Frontal cortex (tissue), 4 donors: ENCODE results near the gene UAP1. TPM values are rescaled to one million over a fixed set of nuclear protein-coding genes. Genes with fewer than 3 reads are reported as not detected.

ENCODE experiments used
- DNase-seq, 2 donors: peaks; one replicate each; pipeline ENCODE4 v3.0.0; 2012; ENCODE audit warnings: low spot score in 2 of 2
- FAIRE-seq: peaks from 2 replicates; lab custom pipeline; 2012; peaks lifted over from hg19 to GRCh38; lab: Jason Lieb, UNC
- total RNA-seq: library from RNA; depleted of rRNA; stranded (reverse); fragments of >200 nt; gene quantifications from one replicate; pipeline ENCODE4 v1.2.3, GENCODE V29; 2014
- donor health status: control.
- donor health status: control.
- donor health status: control.

The UAP1 gene
- 43.6 TPM for total RNA-seq

GRCh38 chr1:162561616-162562469, at the start of gene UAP1:
Gene UAP1 (plus strand): TSS chr1:162561722. CDS start chr1:162566069, 4,347 bp downstream.
- peak in 1 of 2 donors; percentile 6 for DNase-seq
- no peak for FAIRE-seq

DNA sequence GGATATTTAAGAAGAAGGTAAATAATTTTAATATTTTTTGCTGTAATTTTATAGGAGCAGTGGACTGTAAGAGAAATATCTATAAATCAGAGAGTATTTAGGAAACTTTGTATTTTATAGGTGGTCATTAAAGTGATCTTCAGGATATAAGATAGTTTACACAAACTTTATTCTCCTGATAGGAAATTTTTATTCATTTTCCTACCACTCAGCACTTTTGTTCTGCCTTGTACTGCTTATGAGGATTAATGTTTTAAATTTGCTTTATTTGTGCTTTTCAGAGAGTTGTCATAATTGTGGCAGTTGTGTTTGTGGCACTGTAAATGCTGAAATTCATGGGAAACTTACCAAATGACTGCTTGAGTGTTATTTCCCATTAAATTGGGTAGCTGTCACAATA, 34.2 kb upstream of the UAP1 start:
- DNase-seq (no peak), FAIRE-seq (no peak)

- FAIRE-seq (no peak), DNase-seq (no peak)
Observed at GRCh38 chr1:162530307-162530987, 31.1 kb upstream of the UAP1 start.

DNA sequence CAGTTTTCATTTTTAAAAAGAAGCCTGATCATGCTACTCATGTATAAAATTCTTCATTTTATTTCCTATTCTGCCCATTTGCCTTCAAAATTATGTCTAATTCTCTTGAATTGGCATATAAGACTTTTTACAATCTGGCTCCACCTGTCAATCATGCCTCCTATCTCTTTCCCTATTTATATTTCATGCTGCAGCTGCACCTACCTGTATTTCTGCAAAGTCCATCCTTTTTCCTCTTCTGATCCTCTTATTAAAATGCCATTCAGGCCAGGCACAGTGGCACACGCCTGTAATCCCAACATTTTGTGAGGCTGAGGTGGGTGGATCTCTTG, 30.6 kb upstream of the UAP1 start:
- DNase-seq (no peak), FAIRE-seq (no peak)

GRCh38 chr1:162535501-162535900, 26.0 kb upstream of the UAP1 start:
- DNase-seq (no peak), FAIRE-seq (no peak)

DNA sequence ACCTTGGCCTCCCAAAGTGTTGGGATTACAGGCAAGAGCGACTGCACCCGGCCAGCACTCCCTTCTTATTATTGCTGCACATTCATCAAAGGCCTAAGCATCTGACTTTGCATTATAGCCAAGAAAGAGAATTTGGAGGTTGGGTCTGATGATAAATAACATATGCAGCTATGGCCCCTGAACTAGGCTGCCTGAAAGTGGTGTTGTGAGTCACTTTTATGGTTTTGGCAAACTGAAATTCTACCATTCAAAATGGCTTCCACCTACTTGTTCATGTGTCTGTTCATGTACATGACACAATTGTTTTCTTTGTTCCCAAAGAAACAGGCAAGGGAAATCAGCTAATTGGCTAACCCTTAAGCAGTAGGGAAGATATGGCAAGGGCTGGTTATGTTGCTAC, 25.0 kb upstream of the UAP1 start:
- DNase-seq (no peak), FAIRE-seq (no peak)

DNA sequence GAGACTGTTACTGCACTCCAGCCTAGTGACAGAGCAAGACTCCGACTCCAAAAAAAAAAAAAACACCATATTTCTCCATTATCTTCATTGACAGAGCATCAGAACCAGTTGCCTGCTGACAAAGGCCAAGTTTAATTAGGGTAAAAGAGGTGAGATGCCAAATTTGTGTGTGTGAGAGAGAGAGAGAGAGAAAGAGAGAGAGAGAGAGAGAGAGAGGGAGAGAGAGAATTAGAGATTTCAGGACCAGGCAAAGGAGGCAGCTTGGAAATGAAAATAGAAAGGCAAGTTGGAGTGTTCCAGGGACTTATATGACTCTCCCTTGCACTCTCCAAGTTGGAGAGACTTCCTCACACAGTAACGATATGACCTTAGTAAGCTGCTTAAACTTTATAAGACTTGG, 24.3 kb upstream of the UAP1 start:
- no peak for FAIRE-seq
- DNase-seq, result no peak

GRCh38 chr1:162538815-162539431, 22.6 kb upstream of the UAP1 start:
- no peak for FAIRE-seq

GRCh38 chr1:162541619-162542141, 19.8 kb upstream of the UAP1 start:
- no peak for FAIRE-seq
- no peak for DNase-seq

More at GRCh38 chr1:162538815-162539431, 22.6 kb upstream of the UAP1 start:
- no peak for DNase-seq

DNA sequence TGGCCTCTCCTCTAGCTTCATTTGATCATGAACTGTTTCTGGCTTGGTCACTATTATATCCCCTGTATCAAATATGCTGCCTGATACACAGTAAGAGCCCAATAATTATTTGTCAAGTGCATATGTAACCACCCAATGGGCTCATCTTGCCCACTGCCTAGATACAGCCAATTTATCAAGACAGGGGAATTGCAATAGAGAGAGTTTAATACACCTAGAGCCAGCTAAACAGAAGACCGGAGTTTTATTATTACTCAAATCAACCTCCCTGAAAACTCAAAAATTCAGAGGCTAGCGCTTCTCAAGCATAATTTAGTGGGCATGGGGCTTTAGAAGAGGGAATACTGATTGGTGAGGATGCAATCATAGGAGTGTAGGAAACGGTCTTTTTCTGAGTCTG, 18.3 kb upstream of the UAP1 start:
- no peak for DNase-seq
- FAIRE-seq, result no peak

GRCh38 chr1:162548170-162548569, 13.4 kb upstream of the UAP1 start:
- FAIRE-seq (no peak), DNase-seq (no peak)

DNA sequence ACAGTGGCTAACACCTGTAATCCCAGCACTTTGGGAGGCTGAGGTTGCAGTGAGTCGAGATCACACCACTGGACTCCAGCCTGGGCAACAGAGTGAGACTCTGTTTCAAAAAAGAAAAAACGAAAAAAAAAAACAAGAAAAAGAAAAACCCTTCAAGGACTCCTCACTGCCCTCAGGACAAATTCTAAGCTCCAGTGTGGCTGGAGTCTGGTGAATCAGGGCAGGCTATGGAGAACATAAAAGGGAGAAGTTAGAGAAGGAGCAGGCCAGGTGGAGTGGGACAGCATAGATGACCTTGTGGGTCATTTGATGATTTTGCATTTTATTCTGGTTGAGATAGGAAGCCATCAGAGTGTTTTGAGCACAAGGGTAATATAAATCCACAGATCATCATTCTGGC, 12.5 kb upstream of the UAP1 start:
- DNase-seq, result no peak
- no peak for FAIRE-seq

DNA sequence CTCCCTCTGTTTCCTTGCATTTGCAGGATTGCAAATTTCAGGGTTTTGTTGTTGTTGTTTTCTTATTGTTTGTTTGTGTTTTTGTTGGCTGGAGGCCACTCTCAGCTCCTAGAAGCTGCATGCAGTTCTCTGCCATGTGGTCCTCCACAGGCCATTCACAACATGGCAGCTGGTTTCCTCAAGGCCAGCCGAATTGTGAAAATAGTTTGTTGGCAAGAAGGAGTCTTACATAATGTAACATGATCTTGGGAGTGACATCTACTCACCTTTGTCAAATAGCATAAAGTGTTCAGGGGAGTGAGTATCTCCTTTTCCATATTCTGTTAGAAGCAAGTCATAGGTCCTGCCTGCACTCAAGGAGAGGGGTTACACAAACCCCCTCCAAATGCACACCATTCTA, 10.6 kb upstream of the UAP1 start:
- FAIRE-seq (no peak), DNase-seq (no peak)

DNA sequence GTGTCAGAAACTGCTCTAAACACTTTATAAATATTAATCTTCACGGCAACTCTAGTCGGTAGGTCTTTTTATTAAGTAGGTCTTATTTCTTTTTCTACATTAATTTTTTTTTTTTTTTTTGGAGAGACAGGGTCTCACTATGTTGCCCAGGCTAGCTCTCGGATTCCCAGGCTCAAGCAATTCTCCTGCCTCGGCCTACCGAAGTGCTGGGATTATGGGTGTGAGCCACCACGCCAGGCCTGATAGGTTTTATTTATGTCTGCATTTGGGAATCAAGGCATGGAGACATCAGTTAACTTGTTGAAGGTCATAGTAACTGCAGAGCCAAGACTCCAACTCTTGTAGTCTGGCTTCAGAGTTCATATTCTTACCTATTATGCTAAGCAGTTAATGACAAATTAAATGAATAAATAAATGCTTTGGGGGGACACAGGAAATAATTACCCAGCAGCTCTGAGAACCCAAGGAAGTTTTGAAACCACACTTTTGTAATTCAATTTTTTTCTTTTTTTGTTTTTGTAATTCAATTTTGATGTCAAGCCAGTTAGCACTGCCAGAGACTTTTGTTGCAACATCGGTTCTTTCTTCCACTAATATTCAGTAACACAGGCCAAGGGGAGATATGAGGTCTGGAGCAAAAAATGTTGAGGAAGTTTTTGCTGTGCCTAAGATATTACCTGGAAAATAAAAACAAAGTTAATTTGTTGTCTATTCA, 9.4 kb upstream of the UAP1 start:
- FAIRE-seq, result no peak
- DNase-seq, result no peak

DNA sequence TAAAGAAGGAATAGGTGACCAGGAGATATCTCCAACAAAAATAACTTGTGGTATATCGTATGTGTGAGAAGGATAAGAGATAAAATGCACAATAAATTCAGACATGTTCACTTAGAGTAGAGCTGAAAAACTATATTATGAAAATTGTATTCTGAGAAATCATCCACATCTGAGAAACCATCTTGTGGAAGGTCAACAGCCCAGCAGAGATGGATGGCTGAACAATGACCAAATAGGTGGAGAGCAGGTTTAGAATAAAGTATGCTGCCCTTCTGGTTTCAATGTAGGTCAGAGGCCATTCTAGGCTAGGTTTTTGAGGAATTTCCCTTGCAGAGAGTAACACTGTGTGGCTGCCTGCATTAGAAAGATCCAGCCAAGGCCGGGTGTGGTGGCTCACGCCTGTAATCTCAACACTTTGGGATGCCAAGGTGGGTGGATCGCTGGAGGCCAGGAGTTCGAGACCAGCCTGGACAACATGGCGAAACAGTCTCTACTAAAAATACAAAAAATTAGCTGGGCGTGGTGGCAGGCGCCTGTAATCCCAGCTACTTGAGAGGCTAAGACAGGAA, 8.8 kb upstream of the UAP1 start:
- FAIRE-seq, result no peak

GRCh38 chr1:162554258-162554657, 7.3 kb upstream of the UAP1 start:
- no peak for FAIRE-seq

More for the DNA sequence above, 8.8 kb upstream of the UAP1 start:
- DNase-seq, result no peak

DNA sequence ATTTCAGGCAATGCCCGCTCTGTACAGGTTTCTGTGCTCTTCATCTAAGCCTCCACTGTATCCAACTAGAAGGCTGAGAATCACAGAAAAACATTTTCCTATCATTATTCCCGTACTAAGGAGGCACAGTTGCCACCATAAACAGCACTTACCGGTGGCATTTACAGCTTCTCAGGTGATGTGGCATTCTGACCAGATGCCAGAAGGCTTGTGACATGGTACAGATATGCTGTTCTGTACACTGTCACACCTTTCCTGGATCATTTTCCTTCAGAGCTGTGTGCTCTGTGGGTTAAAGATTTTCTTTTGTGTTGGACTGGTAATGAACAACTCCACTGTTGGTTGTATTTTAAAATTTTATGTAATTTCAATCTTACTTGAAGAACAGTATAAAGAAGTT, 4.0 kb upstream of the UAP1 start:
- FAIRE-seq, result no peak

More at GRCh38 chr1:162554258-162554657, 7.3 kb upstream of the UAP1 start:
- DNase-seq, result no peak

GRCh38 chr1:162560303-162561036, 1.1 kb upstream of the UAP1 start:
- FAIRE-seq (no peak), DNase-seq (no peak)

More for the DNA sequence above, 4.0 kb upstream of the UAP1 start:
- no peak for DNase-seq

DNA sequence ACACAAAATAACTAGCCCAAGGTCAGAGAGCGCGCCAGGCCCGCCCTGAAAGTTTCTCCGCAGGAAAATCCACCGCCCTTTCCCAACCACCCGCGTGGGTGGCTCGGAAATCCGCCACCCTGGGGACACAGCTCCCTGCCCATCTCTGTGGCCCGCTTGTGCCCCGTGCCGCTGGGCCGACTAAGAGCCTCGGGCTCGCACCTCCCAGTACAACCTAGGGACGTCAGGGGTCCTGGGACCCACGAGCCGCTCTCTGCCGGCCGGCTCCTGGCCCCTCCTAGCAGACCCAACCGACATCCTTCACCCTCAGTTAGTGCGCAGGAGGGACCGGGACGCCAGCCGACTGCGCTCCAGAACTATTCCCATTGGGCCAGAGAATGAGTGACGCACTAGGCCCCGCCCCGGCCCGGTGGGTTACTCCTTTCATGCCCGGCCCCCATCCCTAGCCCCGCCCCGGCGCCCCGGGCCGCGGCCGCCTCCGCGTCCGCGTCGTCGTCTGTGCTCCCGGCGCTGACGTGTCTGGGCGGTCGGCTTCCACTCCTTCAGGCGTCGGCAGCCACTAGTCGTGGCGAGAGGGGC, 396 bp upstream of the UAP1 start:
- FAIRE-seq (no peak), DNase-seq (peak; percentile 91 to 92)
